Measurements from ENCODE around the gene TVP23C.
A peak's percentile ranks its signal among the peaks of the same experiment; 100 is the strongest.

The TVP23C gene

DNA sequence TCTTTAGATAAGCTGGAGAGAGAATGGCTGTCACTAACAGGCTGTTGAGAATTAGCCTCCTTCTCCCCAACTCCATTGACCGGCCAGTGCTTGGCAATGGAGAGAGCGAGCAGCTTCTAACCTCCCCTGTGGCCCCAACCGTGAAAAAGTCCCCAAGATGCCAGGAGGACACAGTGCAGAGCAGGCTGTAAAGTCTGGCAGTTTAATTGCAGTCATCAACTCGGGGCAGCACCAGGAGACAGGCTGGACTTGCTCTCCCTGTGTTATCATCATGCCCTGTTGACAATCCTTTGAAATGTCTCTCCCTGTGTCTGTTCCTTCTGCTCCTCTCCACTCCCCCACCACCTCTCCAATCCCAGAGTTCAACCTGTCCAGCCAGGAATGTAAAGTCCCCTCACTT, 95.2 kb downstream of the TVP23C start:
- FAIRE-seq (no peak), DNase-seq (ENCODE audit: insufficient read length, low spot score) (no peak)
- TF ChIP-seq PAX5 (IDR thresholded peaks at IDR 0.05; ENCODE audit: insufficient read depth, low read length, severe bottlenecking), result no peak
- TF ChIP-seq TAF1 (IDR thresholded peaks at IDR 0.05; ENCODE audit: low read depth, low read length), result no peak
- TF ChIP-seq POLR2AphosphoS5 (IDR thresholded peaks at IDR 0.05; ENCODE audit: low read depth, low read length), result no peak
- TF ChIP-seq SPI1 (IDR thresholded peaks at IDR 0.05; ENCODE audit: low read depth, low read length), result no peak
- no peak for TF ChIP-seq POLR2A (IDR thresholded peaks at IDR 0.05; ENCODE audit: low read depth, low read length)
- no peak for TF ChIP-seq POU2F2 (IDR thresholded peaks at IDR 0.05; ENCODE audit: low read depth, low read length)

DNA sequence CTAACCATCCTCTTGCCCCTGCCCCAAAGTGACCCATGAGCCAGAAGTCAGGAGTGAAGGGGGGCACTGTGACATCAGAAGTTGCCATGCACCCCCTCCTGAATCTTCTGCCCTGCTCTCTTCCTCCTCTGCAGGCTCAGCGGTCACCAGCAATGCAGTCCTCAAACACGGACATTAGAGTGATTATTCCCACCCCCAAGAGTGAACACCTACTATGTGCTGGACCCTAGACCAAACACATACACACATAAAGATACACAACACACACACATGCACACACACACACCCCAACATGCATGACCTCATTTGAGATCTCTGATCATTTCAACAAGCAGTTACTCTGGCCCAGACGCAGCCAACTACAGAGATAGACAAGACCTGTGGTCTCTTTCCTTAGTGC, 95.7 kb downstream of the TVP23C start, which contains the start of gene CDRT4:
Gene CDRT4, minus strand, starts transcription at position 30 of the 400 bp plus-strand sequence. CDS start 27,383 bp downstream, outside the sequence.
- TF ChIP-seq POLR2A (IDR thresholded peaks at IDR 0.05; ENCODE audit: low read depth, low read length) (no peak), POU2F2 (IDR thresholded peaks at IDR 0.05; ENCODE audit: low read depth, low read length) (no peak), PAX5 (IDR thresholded peaks at IDR 0.05; ENCODE audit: insufficient read depth, low read length, severe bottlenecking) (no peak), TAF1 (IDR thresholded peaks at IDR 0.05; ENCODE audit: low read depth, low read length) (no peak), SPI1 (IDR thresholded peaks at IDR 0.05; ENCODE audit: low read depth, low read length) (no peak), POLR2AphosphoS5 (IDR thresholded peaks at IDR 0.05; ENCODE audit: low read depth, low read length) (no peak)
- no peak for FAIRE-seq
- DNase-seq (ENCODE audit: insufficient read length, low spot score), result no peak

DNA sequence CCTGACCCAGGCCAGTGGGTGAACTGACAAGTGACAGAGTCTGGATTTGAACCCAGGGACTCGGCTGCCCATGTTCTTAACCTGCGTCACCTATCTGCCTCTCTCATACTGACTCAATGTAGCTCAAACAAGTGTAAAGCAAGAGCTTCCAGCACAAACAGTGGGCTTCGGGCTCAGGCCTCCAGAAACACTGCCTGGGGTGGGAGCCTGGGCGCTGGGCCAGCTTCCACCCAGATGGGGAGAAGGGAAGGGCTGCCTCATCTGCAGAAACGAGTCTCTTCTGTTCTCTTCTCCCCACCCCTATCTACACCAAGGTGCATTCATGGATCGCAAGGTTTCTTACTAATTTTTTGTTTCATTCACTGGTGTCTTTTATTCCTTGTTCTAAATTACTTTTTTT, 97.2 kb downstream of the TVP23C start:
- TF ChIP-seq SPI1 (IDR thresholded peaks at IDR 0.05; ENCODE audit: low read depth, low read length) (no peak), POLR2A (IDR thresholded peaks at IDR 0.05; ENCODE audit: low read depth, low read length) (no peak), POLR2AphosphoS5 (IDR thresholded peaks at IDR 0.05; ENCODE audit: low read depth, low read length) (no peak), TAF1 (IDR thresholded peaks at IDR 0.05; ENCODE audit: low read depth, low read length) (no peak), PAX5 (IDR thresholded peaks at IDR 0.05; ENCODE audit: insufficient read depth, low read length, severe bottlenecking) (no peak), POU2F2 (IDR thresholded peaks at IDR 0.05; ENCODE audit: low read depth, low read length) (no peak)
- DNase-seq (ENCODE audit: insufficient read length, low spot score), result no peak
- FAIRE-seq, result no peak

DNA sequence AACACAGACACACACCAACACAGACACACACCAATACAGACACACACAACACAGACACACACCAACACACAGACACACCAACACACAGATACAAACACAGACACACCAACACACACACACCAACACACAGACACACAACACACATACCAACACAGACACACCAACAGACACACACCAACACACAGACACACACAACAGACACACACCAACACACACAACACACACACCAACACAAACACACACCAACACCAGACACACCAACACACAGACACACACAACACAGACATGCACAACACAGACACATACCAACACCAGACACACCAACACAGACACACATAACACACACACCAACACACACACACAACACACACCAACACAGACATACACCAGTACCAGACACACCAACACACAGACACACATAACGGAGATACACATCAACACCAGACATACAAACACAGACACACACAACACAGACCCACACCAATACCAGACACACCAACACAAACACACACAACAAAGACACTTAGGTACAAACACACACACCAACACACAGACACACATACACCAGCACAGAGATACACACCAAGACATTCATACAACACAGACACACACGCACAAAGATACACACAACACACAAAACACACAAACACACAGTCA, 98.1 kb downstream of the TVP23C start:
- no peak for TF ChIP-seq POLR2AphosphoS5 (IDR thresholded peaks at IDR 0.05; ENCODE audit: low read depth, low read length)
- TF ChIP-seq SPI1 (IDR thresholded peaks at IDR 0.05; ENCODE audit: low read depth, low read length), result no peak
- no peak for TF ChIP-seq PAX5 (IDR thresholded peaks at IDR 0.05; ENCODE audit: insufficient read depth, low read length, severe bottlenecking)
- TF ChIP-seq POLR2A (IDR thresholded peaks at IDR 0.05; ENCODE audit: low read depth, low read length), result no peak
- TF ChIP-seq POU2F2 (IDR thresholded peaks at IDR 0.05; ENCODE audit: low read depth, low read length), result no peak
- TF ChIP-seq TAF1 (IDR thresholded peaks at IDR 0.05; ENCODE audit: low read depth, low read length), result no peak
- DNase-seq (ENCODE audit: insufficient read length, low spot score) (no peak), FAIRE-seq (peak; percentile 82)

DNA sequence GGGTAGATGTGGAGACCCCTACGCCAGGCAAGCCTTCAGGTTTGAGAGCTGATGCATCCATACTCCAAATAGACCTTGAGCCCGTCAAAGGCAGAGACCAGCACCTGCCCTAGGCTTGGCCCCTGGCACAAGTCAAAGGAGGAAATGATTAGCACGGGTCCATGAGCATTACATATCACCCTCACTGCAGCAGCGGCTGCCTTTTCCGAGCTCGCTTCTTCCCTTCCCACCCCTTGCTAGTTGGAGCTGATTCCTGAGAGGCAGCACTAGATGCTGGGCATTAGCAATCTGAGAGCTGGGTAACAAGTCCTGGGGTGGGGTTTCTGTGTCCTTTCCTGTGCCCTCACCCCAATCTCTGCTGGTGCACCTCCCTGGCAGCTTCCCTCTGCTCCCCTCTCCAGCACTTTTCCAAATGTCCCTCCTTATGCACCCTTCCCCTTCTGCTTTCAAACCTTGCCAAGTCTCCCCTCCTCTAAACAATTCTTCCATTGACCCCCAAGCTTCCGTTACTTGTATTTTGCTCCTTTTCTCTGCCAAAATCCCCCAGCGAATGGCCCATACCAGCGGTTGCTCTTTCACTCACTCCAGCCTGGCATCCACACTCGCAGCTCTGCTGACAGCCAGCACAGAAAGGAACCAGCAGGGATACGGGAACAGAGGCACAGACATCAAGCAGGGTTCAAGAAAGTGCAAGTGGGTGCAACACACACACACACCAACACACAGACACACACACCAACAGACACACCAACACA, 98.9 kb downstream of the TVP23C start:
- TF ChIP-seq PAX5 (IDR thresholded peaks at IDR 0.05; ENCODE audit: insufficient read depth, low read length, severe bottlenecking) (no peak), TAF1 (IDR thresholded peaks at IDR 0.05; ENCODE audit: low read depth, low read length) (no peak), POLR2A (IDR thresholded peaks at IDR 0.05; ENCODE audit: low read depth, low read length) (no peak), POLR2AphosphoS5 (IDR thresholded peaks at IDR 0.05; ENCODE audit: low read depth, low read length) (no peak), SPI1 (IDR thresholded peaks at IDR 0.05; ENCODE audit: low read depth, low read length) (no peak), POU2F2 (IDR thresholded peaks at IDR 0.05; ENCODE audit: low read depth, low read length) (no peak)
- no peak for FAIRE-seq
- no peak for DNase-seq (ENCODE audit: insufficient read length, low spot score)

DNA sequence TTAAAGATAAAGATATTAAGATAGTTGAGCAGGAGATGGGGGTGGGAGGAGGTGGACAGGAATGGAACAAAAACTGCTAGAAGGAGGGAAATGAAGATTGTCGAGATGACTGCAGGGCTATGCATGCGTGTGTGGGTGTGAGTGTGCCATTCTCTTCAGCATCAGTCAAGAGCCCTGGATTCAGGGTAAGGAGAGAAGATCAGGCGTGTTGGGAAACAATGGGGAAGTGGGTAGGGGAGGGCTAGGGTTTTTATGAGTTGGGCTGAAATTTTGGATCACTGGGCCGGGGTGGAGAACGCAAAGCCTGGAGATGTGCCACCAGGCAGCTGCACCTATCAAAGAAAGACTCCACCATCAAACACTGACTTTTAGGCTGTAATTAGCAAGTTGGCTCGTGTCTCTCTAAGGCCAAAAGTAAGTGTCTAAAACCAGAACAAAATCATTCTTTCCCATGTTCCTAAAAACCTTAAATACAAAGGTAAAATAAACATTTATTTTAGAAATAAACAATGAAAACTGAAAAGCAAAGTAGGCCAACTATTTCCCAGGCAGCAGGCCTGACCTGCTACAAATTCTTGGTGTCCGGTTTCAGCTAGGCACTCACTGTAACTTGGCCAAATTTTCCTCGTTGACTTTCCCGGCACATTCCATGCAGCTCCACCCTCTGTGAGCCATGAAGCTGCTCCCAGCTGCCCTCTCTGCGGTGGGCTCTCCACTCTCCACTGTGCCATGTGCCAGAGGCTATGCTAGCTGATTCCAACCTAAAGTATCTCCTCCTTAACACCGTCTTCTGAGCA, 100.1 kb downstream of the TVP23C start:
- DNase-seq (ENCODE audit: insufficient read length, low spot score) (no peak), FAIRE-seq (no peak)
- TF ChIP-seq POU2F2 (IDR thresholded peaks at IDR 0.05; ENCODE audit: low read depth, low read length), result no peak
- TF ChIP-seq POLR2AphosphoS5 (IDR thresholded peaks at IDR 0.05; ENCODE audit: low read depth, low read length), result no peak
- no peak for TF ChIP-seq POLR2A (IDR thresholded peaks at IDR 0.05; ENCODE audit: low read depth, low read length)
- TF ChIP-seq TAF1 (IDR thresholded peaks at IDR 0.05; ENCODE audit: low read depth, low read length), result no peak
- TF ChIP-seq PAX5 (IDR thresholded peaks at IDR 0.05; ENCODE audit: insufficient read depth, low read length, severe bottlenecking), result no peak
- no peak for TF ChIP-seq SPI1 (IDR thresholded peaks at IDR 0.05; ENCODE audit: low read depth, low read length)

DNA sequence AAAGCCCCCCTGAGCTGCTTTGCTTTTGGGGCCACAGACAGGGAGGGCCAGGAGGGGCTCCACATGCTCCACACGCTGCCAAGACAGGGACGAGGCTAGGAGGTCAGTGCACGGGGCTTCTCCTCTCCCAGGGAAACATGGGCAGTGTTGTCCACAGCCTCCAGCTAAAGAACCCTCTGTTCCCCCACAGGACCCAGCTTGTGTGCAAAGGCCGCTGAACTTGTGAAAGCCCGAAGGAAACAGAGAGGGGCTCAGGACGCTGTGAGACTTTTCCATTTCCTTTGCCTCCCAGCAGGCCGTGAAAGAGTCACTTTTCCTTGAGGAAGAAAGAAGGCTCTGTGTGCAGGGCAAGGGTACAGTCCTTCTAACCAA, 105.6 kb downstream of the TVP23C start:
- no peak for TF ChIP-seq POLR2AphosphoS5 (IDR thresholded peaks at IDR 0.05; ENCODE audit: low read depth, low read length)
- TF ChIP-seq SPI1 (IDR thresholded peaks at IDR 0.05; ENCODE audit: low read depth, low read length), result no peak
- TF ChIP-seq POLR2A (IDR thresholded peaks at IDR 0.05; ENCODE audit: low read depth, low read length), result no peak
- TF ChIP-seq TAF1 (IDR thresholded peaks at IDR 0.05; ENCODE audit: low read depth, low read length), result no peak
- TF ChIP-seq PAX5 (IDR thresholded peaks at IDR 0.05; ENCODE audit: insufficient read depth, low read length, severe bottlenecking), result no peak
- no peak for TF ChIP-seq POU2F2 (IDR thresholded peaks at IDR 0.05; ENCODE audit: low read depth, low read length)
- DNase-seq (ENCODE audit: insufficient read length, low spot score), result no peak
- no peak for FAIRE-seq

DNA sequence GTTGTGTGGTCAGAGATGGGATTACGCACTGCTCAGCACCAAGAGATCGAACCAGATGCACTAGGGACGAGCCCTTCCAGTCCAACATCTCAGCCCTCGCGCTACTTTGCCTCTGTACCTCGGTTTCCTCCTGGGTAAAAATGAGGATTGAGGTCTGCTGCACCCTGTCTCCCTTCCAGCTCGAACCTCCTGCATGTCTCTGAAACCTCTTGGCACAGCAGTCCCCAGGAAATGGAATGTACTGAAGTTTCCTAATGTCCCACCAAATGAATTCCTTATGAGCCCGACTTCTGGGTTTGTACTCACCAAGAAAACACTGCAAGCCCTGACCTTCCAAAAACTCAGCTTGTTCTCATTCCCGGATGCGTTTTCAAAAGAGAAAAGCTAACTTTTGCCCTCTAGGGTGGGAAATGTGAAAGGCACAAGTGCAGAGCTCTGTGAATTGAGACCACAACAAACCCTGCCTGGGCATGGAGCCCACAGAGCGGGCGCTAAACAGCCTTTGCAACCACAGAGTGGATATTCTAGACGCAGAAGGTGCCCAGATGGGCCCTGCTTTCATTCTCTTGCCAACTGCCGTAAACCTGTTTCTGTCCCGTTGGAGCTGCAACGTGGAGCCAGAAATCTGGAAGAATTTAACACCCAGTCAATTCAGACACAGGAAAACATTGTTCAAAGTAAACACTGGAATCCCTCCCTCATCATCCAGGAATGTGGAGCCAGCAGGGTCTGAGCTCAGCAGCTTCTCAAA, 106.1 kb downstream of the TVP23C start:
- DNase-seq (ENCODE audit: insufficient read length, low spot score) (no peak), FAIRE-seq (no peak)
- no peak for TF ChIP-seq TAF1 (IDR thresholded peaks at IDR 0.05; ENCODE audit: low read depth, low read length)
- no peak for TF ChIP-seq POU2F2 (IDR thresholded peaks at IDR 0.05; ENCODE audit: low read depth, low read length)
- no peak for TF ChIP-seq POLR2A (IDR thresholded peaks at IDR 0.05; ENCODE audit: low read depth, low read length)
